Measurements from ENCODE around the gene RABGAP1L.
"Not testable (repeated sequence)": the region's sequence is repeated elsewhere in the genome, so short reads cannot be mapped to it uniquely, and the experiment has no call there.

Gene RABGAP1L

DNA sequence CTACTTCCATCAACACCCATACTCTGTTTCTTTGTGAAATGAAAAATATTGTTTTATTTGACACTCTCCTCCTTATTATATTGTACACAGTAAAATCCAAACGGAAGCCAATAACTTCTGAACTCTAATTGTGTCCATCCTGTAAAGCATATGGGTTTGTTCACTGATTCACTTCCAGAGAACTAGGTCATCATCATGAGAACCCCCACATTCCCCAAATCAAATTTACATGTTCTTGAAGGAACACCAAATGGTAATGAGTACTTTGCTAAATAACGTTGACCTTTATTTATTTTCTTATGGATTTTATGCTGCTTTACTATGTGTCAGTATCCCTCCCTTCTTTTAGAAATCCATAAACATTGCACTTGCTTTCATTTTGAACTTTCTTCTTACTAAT lies 627.0 kb downstream of the RABGAP1L start:
- DNase-seq, result no peak

DNA sequence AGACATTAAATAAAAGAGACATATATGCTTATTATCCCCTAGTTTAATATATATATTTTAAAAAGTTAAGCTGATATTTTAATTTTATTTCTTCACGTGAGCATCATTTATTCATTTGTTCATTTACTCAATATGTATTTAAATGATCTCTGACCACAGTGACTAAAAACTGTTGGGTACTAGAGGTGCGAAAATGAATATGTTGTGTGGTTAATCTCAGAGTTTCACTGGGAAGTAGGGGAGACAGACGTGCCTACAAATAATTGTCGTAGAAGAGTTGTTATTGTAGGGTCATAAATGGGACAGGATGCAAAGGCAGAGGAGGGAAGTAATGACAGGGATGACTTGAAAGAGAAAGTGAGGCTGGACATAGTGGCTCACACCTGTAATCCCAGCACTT lies 627.4 kb downstream of the RABGAP1L start:
- no peak for DNase-seq

DNA sequence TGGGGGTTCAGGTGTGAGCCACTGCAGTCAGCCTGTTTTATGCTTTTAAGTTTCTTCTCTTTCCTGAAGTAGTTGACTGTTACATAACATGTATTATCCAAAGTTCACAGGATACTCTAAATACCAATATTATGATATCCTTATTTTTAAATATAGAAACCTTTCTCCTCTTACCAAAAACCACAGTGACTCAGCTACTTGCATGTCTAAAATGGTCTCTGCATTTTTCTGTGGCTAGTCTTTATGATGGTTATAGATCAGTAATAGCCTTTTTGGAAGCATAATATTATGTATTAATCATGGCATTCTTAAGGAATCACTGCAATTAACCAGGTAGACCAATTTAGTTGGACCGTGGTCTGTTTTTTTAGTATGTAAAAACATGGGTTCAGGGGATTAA lies 629.7 kb downstream of the RABGAP1L start:
- peak; percentile 28 for DNase-seq

DNA sequence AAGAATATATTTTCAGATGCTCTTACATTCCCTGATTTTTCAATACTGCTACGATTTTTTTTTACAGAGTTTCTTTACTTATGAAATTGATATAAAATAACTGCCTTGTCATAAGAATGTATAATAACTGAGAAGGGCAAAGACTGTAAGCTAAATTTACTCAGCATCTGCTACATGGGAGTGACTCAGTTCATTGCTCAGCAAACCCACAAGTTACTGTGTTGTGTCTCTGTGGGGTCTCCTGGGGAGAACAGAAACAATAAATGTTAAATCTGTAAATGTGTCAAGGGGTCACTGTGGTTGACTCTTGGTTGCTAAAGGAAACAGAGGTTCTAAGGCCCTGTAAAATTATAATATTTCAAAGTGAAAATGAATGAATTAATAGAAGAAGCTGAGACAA lies 630.1 kb downstream of the RABGAP1L start:
- DNase-seq, result peak; percentile 32

DNA sequence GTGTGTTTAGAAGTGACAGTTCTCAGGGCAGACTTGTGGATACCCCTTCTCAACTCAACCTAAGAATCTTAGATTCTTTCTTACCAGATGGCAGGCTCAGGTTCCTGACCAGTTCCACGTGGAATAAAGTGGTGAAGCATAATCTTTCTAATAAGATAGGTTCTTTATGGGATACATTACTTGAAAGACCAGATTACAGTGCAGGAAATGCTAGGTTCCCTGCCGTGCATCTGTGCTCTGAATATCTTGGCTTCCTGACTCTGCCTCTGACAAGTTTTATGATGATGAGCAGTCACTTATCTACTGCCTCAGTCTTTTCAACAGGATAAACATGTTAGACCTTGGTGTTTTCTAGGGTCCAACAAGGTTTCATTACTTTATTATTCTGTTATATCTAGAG lies 632.5 kb downstream of the RABGAP1L start:
- DNase-seq, result no peak

DNA sequence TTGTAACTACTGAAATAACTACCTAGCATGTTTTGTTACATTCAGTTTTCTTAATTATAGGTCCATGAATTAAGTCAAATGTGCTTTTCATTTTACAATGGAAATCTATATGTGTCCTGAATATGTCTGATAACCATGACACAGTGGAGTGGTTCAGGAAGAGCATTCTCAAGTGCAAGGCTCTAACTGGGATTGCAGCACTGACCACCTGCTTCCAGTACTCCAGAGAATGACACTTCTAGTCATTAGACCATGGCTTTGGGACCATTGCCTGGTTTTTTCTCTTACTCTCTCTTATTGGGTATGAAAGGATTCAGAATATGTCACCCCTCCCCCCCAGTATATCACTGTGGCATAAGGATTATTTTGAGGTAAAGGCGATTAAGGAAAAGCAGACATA lies 635.5 kb downstream of the RABGAP1L start:
- no peak for DNase-seq

DNA sequence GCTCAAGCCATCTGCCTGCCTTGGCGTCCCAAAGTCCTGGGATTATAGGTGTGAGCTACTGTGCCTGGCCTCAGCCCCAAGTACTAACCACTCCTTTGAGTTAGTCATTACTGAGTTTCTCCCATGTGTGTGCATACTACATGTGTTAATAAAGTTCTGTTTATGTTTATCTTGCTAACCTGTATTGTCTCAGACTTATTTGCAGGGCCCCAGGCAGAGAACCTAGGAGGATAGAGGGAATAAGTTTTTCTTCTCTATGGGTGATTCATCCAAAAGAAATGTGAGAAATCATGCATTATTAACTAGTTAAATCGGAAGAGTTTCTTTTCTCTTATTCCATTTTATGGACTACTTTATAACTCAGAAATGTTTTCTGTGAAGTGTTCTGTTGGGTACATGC lies 636.5 kb downstream of the RABGAP1L start:
- DNase-seq, result no peak

DNA sequence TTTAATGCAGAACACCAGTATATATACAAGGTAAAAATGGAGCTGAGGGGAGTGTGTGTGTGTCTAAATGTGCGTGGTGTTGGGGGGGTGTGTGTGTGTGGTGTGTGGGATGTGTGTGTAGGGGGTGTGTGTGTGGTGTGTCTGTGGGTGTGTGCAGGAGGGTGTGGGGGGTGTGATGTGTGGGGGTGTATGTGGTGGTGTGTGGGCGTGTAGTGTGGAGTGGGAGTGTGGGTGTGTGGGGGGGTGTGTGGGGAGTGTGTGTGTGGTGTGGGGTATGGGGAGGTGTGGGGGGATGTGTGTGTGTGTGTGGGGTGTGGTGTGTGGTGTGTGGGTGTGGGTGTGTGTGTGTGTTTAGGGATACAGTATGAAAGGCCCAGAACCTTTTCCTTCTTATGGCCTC lies 638.1 kb downstream of the RABGAP1L start:
- no peak for DNase-seq

DNA sequence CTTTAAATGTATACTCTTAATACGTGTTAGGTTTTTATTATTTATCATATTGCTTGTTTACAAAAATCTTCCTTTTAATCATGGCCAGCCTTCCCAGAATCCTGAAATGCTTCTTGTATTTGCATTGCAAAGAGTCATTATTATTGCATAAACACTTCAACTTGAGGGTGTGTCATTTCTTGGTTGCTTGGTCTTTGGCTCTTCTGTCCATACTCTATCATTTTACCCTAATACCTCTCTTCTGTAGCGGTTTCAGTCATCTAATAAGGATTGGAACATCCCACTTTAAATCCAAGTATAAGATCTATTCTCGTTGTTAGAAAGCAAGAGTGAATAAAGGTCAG lies 639.8 kb downstream of the RABGAP1L start:
- DNase-seq, result no peak

DNA sequence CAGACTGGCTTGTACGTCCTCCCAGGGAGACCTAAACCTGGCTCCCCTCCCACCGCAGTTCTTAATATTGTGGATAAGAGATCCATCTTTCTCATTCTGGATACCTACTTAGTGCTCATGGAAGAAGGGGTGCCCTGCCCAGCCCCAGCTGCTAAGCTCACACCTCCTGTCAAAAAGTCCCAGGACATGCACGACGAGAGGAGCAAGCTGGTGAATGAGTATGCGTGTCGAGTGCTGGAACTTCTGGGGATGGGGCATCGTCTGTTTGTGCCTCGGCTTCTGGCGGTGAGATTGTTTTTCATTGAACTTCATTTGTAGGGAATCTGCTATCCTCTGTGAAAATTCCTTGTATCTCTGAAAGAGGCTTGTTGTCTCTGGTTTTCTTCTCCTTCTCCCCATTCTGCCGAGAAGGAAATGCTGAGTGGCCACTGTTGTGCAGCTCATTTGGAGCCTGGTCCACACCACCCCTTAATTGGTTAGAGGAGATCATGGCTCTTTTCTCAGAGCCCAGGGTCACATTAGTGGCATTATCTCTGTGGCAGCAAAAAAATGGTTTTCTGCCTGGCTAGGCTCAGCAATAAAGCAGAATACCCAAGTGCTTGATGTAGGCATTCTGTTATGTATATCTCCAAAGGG lies 641.0 kb downstream of the RABGAP1L start:
- DNase-seq, result no peak

DNA sequence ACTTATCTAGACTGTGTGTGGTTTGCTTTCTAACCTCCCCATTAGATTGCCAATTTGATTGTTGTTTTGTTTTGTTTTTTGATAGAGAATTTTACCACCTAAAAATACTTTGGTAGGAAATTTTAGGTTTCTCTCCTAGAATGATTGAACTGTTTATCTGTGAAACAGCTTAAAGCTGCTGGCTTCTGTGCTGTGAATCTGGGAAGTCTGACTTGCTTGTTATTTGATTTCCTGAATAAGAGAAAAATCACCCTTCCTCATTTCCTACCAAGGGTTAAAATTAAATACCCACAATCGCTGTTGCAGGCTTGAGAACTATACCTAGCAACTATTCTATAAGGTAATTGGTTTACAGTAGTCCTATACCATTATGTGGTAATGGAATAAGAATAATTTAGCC lies 641.6 kb downstream of the RABGAP1L start:
- no peak for DNase-seq

DNA sequence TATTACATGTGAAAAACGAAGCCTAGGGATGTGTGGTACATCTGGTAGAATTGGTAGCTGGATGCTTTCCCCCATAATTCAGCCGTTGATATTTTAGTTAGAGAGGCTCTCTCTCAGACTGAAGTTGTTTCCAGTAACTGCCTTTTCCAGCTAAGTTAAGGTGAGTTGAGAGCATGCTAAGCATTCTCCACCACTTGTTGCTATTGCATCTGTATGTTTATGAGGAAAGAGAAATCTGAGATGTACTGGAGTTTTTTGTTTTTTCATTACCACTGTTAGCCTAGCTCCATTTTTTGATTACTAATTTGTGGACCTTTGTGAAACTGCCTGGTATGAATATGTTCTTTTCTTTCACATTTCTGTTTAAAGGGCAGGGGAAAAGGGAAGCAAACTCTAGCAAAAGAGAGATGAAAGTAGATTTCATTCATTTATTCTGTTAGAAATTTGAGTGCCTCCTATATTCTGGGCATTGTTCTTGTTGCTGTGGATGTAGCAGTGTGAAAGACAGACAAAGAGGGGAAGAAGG lies 650.5 kb downstream of the RABGAP1L start:
- DNase-seq, result no peak

DNA sequence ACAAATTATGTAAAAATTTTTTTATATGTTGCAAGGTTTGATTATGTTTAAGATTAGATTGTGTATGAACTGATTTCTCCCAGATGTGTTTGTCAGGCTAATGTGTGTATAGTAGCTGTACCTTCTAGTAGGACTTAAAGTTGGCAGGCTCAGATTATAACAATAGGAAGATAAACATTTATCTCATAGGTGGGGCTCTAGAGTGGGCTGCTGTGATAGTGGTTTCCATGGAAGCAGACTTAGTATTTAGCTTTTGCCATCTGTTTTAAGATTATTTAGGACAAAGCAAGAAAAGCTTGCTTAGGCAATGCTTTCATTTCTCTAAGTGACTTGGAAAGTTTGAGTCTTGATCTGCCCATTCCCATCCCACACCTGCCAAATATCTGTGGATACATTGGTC lies 652.7 kb downstream of the RABGAP1L start:
- no peak for DNase-seq

DNA sequence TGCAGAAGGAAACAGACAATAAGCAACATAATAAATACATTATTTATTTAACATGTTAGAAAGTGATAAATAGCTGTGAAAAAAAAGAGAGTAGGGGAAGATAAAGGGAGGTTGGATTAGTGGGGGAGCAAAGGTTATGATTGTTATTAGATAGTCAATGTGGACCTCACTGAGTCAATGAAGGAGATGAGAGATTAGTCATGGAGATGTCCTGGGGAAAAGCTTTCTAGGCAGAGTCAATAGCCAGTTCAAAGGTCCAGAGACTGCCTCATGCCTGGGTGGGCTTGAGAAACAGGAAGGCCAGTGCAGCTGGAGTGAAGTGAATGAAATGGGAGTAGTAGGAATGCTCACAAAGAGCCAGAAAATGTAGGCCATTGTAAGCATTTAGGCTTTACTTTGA lies 653.3 kb downstream of the RABGAP1L start:
- no peak for DNase-seq

DNA sequence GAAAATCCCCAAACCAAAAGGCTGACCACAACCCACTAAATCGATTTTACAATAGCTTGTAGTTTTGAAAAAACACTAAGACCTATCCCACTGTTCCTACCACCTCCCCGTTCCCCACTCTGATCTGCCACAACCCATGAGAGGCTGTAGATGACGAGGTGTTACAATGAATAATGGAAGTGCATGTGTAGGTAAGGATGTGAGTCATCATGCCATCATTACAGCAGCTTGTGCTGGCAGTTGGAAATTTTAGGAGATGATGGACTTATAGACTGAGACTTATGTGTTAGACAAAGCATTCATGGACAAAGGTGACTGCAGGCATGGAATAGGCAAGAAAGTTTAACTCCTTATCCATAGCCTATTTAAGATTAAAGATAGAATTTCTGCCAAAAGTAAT lies 655.7 kb downstream of the RABGAP1L start:
- no peak for DNase-seq

DNA sequence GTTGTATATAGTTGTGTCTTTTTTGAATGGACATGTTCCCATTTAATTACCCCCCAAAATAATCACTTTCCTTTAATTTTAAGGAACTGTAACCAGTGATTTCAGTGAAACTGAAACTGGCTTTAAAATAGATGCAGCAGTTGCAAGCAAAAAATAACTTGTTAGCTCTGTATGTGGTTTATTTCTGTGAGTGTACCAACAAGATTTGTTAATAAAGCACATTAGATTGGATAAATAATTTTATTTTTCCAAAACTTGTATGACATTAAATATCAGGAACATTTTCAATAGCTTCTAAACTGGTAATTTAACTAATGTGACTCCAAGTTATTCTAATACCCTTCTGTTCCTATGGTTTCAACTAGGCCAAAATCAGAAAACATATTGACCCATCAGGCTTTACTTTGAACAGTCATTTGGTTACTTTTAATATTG lies 656.2 kb downstream of the RABGAP1L start:
- DNase-seq, result peak; percentile 42

DNA sequence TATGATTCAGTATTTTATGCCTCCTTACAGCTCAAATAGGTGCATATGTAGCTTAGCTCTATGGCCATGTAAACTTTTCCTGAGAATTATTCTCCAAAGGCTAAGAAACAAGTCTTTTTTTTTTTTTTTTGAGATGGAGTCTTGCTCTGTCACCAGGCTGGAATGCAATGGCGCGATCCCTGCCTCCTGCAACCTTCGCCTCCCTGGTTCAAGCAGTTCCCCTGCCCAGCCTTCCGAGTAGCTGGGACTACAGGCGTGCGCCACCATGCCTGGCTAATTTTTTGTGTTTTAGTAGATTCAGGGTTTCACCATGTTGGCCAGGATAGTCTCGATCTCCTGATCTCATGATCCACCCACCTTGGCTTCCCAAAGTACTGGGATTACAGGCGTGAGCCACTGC lies 657.3 kb downstream of the RABGAP1L start:
- DNase-seq, result not testable (repeated sequence)

DNA sequence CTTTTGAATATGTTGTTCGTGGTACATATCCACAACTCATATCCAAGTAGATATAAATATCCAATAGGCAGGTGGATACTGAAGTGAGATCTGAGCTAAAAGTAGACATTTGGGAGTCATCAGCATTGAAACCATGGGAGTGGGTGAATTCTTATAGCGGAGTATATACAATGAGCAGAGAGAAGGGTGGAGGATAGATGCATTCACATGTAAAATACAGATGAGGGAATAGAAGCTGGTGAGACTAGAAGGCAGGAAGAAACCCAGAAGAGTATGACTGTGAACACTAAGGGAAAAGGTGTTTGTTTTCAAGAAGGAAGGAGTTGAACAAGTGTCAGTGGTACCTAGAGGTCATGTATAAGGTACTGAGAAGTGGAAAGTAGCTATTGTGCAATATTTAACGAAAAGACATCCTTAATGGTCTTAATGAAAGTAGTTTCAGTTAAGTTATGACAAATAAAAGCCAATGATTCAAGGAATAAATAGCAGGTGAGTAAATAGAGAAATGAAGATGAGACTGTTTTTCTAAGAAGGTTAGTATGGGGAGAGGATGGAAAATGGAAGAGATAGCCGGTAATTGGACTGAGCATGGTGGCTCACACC lies 658.8 kb downstream of the RABGAP1L start:
- DNase-seq, result no peak

DNA sequence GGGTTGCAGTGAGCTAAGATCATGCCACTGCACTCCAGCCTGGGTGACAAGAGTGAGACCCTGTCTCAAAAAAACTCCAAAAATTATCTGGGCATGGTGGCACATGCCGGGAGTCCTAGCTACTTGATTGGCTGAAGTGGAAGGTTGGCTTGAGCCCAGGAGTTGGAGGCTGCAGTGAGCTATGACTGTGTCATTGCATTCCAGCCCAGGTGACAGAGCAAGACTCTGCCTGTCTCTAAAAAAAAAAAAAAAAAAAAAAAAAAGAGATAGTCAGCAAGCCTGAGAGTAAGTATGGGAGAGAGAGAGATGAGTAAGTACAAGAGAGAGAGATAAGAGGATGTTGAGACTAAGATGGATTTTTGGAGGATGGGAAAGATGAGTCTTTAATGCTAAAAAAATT lies 659.6 kb downstream of the RABGAP1L start:
- DNase-seq, result no peak

DNA sequence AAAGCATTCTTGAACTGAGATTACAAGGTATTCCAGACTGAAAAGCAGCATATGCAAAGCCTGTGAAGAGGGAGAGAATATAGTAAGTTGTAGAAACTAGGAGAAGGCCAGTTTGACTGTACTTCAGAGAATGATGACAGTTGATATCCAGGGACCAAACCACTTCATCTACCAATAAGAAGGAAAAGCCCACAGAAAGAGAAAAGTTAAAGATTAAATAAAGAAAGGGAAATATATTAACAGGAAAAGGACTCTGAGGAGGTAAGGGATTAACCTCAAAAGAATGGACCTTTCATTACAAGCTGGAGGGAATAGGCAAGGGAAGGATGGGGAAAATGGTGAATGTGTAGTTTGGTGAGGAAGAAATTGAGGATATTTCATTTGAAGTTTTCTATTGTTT lies 660.3 kb downstream of the RABGAP1L start:
- no peak for DNase-seq

DNA sequence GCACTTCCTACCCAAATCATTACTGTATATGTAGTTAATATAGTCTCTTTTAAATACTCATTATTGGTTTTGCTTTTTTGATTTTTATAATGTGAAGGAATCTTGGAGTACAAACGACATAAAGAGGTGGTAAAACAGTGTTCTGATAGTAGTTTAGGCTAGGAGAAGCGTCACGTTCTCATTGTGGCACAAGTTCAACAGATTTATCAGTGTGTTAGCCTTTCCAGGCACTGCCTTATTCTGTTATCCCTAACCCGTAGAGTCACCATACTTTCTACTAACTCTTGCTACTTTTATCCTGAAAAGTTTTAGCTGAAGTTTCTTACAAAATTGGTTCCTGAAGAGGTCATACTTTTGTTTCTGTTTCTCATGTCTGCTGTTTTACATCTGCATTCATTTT lies 665.8 kb downstream of the RABGAP1L start:
- DNase-seq, result no peak

DNA sequence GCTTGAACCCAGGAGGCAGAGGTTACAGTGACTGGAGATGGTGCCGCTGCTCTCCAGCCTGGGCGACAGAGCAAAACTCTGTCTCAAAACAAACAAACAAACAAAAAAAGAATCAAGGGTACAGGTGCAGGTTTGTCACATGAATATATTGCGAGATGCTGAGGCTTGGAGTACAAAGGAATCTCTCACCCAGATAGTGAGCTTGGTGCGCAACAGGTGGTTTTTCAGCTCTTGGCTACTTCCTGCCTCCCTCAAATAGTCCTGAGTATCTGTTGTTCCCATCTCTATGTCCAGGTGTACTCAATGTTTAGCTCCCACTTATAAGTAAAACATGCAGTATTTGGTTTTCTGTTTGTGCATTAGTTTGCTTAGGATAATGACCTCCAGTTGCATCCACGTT lies 666.5 kb downstream of the RABGAP1L start:
- DNase-seq, result no peak

DNA sequence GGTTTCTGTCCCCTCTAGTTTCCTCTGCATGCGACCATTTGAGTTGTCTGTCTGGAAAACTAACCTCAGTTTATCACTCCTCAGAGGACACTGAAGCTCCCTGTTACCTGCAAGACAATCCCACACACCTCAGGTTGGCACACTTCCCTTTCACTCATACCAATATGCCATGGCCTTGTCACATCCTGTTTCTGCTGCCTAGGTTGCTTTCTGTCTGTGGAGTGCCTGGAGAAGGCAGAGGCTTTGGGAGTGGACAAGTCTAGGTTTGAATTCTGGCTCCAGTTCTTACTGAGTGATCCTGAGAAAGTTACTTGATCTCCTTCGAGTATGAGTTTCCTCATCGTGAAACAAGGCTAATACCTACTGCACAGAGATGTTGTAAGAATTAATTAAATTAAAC lies 668.9 kb downstream of the RABGAP1L start:
- no peak for DNase-seq

DNA sequence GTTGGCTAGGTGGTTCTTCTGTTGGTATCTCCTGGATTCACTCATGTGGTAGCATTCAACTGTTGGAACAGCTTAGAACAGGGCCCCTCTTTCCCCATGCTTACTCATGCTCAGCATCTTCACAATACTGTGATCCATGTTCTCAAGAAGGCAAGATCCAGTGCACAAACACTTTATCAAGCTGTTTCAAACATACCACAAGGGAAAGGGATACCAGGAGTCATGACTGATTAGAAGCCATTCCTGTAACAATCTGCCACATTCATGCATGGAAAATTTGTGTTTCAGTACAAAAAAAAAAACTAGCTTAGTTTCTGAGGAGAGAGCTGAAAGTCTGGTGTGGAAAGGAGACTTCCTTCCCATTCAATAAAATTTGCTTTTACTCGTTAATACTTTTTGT lies 670.7 kb downstream of the RABGAP1L start:
- DNase-seq, result no peak

DNA sequence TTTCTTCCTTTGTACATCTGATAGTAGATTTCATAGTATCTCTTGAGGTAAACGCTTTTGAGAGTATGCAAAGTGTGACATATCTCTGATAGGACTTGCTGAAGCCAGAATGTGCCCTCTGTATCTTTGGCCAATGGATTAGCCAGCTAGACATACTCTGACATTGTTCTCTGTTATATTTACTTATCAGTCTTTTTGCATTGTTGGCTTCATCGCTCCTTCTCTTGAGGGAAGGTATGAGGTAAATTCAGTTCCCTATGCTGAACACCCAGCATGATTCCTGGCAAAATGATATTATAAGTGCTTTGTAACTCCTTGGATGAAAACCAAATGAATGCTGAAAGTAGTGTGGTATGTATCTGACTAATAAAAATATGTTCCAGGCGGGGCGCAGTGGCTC lies 677.2 kb downstream of the RABGAP1L start:
- no peak for DNase-seq

Data from suppressor macrophage treated with lipopolysaccharide for 4 hours (primary cell).